Uterus (tissue), 4 donors: ENCODE data around the gene MUSK. TPM values are rescaled to one million over a fixed set of nuclear protein-coding genes. Genes with fewer than 3 reads are reported as not detected.

Experiments used
- DNase-seq, 2 donors: peaks; one replicate each; pipeline ENCODE4 v3.0.0-alpha.2; 2019 to 2020
- H3K27ac ChIP-seq, 2 donors: fragments of 200-600 bp; sonication (generic); 1 replicate in 1 of 2; 2 replicates in 1 of 2; pipeline ENCODE4 v1.5.1; 2016 to 2018
- H3K27me3 ChIP-seq, 2 donors: fragments of 200-600 bp; sonication (generic); one replicate each; pipeline ENCODE4 v1.5.1; 2018 to 2019; ENCODE audit warnings: control low read depth in 1 of 2
- H3K36me3 ChIP-seq, 2 donors: fragments of 200-600 bp; sonication (generic); one replicate each; pipeline ENCODE4 v1.5.1; 2019; ENCODE audit warnings: control low read depth in 1 of 2
- H3K4me1 ChIP-seq, 2 donors: fragments of 200-600 bp; sonication (generic); one replicate each; pipeline ENCODE4 v1.5.1; 2018 to 2019; ENCODE audit warnings: control low read depth in 1 of 2
- H3K4me3 ChIP-seq, 2 donors: fragments of 200-600 bp; sonication (generic); 1 replicate in 1 of 2; 2 replicates in 1 of 2; pipeline ENCODE4 v1.5.1; 2018 to 2019; ENCODE audit warnings: mild to moderate bottlenecking in 1 of 2
- H3K9me3 ChIP-seq, 2 donors: fragments of 200-600 bp; sonication (generic); one replicate each; pipeline ENCODE4 v1.5.1; 2019; ENCODE audit warnings: control low read depth in 1 of 2
- POLR2A ChIP-seq, 2 donors: fragments of 450-650 bp; IDR thresholded peaks; one replicate each; pipeline ENCODE4 v1.6.1; 2016; ENCODE audit warnings: antibody characterized with exemption in 2 of 2, mild to moderate bottlenecking in 1 of 2, moderate library complexity in 1 of 2
- intact Hi-C: fragments of 100-400 bp; cut with DNase I; formaldehyde crosslinking; loops from one replicate; pipeline ENCODE4 v1.15.1; 2023; ENCODE audit warnings: low total_unique reads
- total RNA-seq, 4 donors: library from RNA; depleted of rRNA in 3 of 4; stranded (reverse); fragments of >200 nt in 3 of 4; gene quantifications; one replicate each; pipeline versions ENCODE4 v1.1.0 to v1.2.4, GENCODE V29; 2014 to 2023
- TF ChIP-seq, protein P1 (sequence below), 4 experiments: fragments of 200-600 bp in 2 of 4; fragments of 450-650 bp in 2 of 4; sonication (generic) in 2 of 4; IDR thresholded peaks; one replicate each; pipeline ENCODE4 v1.5.1; 2016 to 2019; ENCODE audit warnings: antibody characterized with exemption in 4 of 4, mild to moderate bottlenecking in 2 of 4, moderate library complexity in 1 of 4
- donor health status: DM: yes; HTN: yes; CAD: no.

Gene MUSK
- total RNA-seq, 4 donors from 2014 or later = 11.5 TPM; not detected in 3

DNA sequence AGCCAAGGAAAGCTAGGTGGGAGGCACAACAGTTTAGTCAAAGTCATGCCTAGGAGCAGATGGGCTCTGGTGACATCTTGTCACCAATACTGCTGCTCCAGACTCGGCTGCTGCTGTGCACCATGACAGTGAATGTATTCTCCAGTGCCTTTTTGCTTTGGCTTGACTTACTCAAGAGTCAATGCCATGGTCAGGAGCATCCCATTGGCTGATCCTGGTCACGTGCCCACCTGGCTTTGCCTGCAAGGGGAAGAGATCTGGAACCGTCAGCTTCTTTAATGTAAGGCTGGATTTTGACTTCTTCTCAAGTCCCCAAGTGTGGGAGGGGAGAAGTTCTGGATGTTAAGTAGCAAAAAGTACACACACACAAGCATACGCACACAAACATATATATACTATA lies 19.9 kb upstream of the MUSK start:
- Histone ChIP-seq H3K9me3 (no peaks in the 10 kb centered on the region), H3K4me1 (no peaks in the 10 kb centered on the region), H3K27ac (peak overlapping the region in 1 of 2 donors; percentile 27), H3K36me3 (no peaks in the 10 kb centered on the region), H3K4me3 (no peak overlapping the region), H3K27me3 (no peaks in the 10 kb centered on the region)
- intact Hi-C loops = no loop called here
- TF ChIP-seq, protein P1, sequence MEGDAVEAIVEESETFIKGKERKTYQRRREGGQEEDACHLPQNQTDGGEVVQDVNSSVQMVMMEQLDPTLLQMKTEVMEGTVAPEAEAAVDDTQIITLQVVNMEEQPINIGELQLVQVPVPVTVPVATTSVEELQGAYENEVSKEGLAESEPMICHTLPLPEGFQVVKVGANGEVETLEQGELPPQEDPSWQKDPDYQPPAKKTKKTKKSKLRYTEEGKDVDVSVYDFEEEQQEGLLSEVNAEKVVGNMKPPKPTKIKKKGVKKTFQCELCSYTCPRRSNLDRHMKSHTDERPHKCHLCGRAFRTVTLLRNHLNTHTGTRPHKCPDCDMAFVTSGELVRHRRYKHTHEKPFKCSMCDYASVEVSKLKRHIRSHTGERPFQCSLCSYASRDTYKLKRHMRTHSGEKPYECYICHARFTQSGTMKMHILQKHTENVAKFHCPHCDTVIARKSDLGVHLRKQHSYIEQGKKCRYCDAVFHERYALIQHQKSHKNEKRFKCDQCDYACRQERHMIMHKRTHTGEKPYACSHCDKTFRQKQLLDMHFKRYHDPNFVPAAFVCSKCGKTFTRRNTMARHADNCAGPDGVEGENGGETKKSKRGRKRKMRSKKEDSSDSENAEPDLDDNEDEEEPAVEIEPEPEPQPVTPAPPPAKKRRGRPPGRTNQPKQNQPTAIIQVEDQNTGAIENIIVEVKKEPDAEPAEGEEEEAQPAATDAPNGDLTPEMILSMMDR (IDR thresholded peaks at IDR 0.05) = no peak
- TF ChIP-seq POLR2A (IDR thresholded peaks at IDR 0.05) = no peak
- DNase-seq = no peak

DNA sequence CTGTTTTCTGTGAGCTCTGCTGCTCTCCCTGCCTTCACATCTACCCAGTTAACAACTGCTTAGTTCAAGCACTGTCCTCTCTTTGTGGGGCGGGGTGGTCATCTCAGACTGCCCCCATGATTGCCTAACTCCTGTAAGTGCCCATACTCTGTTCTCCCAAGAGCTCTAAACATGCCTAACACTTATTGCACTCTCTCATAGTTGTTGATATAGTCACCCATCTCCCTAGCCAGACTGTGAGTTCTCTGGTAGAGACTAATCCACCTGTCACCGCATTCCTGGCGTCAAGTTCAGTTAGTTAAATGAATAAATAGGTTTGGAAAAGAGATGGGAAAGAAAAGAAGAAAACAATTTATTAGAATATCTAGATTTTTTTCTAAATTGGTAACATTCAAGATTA lies 18.3 kb upstream of the MUSK start:
- intact Hi-C loops = no loop called here
- H3K4me1 ChIP-seq = no peaks in the 10 kb centered on the region
- no peak for DNase-seq
- TF ChIP-seq, protein P1 (IDR thresholded peaks at IDR 0.05) = no peak
- TF ChIP-seq POLR2A (IDR thresholded peaks at IDR 0.05) = no peak
- H3K36me3 ChIP-seq = no peaks in the 10 kb centered on the region
- no peak overlapping the region for H3K4me3 ChIP-seq
- H3K27me3 ChIP-seq = no peaks in the 10 kb centered on the region
- peak overlapping the region; percentile 68 to 71 for H3K27ac ChIP-seq
- no peaks in the 10 kb centered on the region for H3K9me3 ChIP-seq

DNA sequence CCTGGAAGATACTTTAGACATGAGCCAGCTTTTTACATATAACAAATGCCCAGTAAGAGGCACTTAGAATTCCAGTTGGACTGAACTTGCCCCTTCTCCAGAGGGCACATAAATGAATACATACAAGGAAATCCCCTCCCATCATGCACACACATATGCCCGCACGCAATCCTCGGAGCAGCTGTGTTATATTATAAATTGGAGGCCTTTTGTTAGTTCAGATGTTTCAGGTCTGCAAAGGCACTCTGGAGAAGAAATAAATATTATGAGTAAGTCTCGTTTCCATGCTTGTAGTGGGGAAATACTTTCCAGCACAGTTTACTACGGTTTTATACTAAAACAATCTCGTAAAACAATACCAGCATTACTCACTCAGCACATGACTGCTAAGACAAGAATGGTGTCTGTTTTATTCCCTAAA lies 17.6 kb upstream of the MUSK start:
- no peaks in the 10 kb centered on the region for H3K9me3 ChIP-seq
- no peaks in the 10 kb centered on the region for H3K27me3 ChIP-seq
- H3K36me3 ChIP-seq = no peaks in the 10 kb centered on the region
- H3K4me3 ChIP-seq = no peak overlapping the region
- intact Hi-C loops = no loop called here
- TF ChIP-seq, protein P1 (IDR thresholded peaks at IDR 0.05) = no peak
- no peak for TF ChIP-seq POLR2A (IDR thresholded peaks at IDR 0.05)
- no peaks in the 10 kb centered on the region for H3K4me1 ChIP-seq
- H3K27ac ChIP-seq = peak overlapping the region; percentile 70 to 71
- DNase-seq = peak; percentile 32 to 33

DNA sequence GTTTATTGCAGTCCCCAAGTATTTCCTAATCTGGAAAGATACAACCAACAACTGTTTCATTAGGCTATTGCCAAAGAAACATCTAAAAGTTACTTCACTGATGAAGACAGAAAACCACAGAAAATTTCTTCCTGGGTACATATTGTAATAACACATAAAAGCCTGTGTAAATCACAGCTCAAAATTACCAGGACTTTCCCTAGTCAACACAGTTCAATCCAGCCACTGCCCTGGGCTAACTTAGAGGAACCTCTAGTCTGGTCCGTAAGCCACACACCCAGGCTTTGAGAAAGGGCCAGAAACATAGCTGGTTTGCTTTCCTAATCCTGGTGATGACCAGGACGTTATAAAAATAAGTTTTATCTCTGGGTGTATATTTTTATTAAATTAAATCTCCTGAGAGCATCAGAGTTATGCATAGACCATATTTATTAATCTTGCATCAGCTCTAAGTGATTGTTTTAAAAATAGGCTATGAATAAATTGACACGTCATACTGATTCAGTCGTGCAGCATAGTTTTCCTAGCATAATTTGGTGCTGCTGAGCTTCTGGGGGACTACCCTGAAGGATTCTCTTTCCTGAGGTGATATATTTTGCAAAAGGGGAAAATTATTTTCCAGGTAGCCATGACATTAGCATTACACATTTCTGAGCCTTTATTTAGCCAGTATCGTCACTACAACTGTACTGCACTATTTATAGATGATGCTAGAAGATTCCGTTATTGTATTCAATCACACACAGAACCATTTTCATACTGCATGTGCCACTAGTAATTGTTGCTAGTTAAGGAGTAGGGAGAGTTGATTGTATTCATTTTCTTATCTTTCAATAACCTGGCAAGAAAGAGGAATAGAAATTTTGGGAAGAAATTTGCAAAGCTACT lies 12.6 kb upstream of the MUSK start:
- intact Hi-C loops = no loop called here
- Histone ChIP-seq H3K4me3 (no peak overlapping the region), H3K27me3 (no peaks in the 10 kb centered on the region), H3K9me3 (no peaks in the 10 kb centered on the region), H3K4me1 (peaks cover 0 to 6% of the 10 kb centered on the region in 2 donors), H3K27ac (peak overlapping the region; percentile 18 to 48), H3K36me3 (no peaks in the 10 kb centered on the region)
- DNase-seq = peak; percentile 46 to 79
- TF ChIP-seq, protein P1 (IDR thresholded peaks at IDR 0.05) = no peak
- TF ChIP-seq POLR2A (IDR thresholded peaks at IDR 0.05) = no peak

DNA sequence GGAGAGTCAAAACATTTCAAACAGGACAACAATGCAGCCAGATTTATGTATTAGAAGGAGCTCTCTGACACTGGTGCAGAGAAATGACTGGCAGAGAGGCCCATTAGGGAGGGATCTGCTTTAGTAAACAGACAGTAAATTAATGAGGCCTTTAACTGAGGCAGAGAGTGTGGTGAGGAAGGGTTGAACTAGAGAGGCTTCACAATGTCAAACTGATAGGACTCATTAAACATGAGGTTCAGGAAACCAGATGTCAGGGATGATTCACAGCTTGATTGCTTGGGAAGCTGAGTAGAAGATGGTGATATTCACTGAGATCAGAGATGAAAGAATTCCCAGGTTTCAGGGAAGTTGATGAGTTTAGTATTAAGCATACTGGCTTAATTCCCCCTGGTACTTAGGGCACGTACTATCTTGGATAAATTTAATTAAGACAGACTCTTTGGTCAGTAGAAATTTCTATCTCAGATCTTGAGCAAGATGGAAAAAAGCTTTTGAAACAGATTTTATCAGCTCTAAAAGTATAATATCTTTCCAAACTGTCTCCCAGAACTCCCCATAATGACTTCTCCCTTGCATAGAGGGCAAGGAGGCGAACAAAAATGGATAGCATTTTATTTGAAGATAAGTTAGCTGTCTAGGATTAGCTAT lies 8.6 kb upstream of the MUSK start:
- no peak overlapping the region for H3K27ac ChIP-seq
- H3K36me3 ChIP-seq = no peaks in the 10 kb centered on the region
- H3K4me3 ChIP-seq = no peak overlapping the region
- TF ChIP-seq POLR2A (IDR thresholded peaks at IDR 0.05) = no peak
- TF ChIP-seq, protein P1 (IDR thresholded peaks at IDR 0.05) = no peak
- intact Hi-C loops = no loop called here
- H3K4me1 ChIP-seq = peaks cover 0 to 6% of the 10 kb centered on the region in 2 donors
- DNase-seq = no peak
- no peaks in the 10 kb centered on the region for H3K9me3 ChIP-seq
- no peaks in the 10 kb centered on the region for H3K27me3 ChIP-seq
